ENCODE measurements around the gene THBD.

THBD gene

GRCh38 chr20:23074052-23074451 is 24.6 kb upstream of the THBD start:
- Histone ChIP-seq H2AK5ac (ENCODE audit: low read length) (no peak overlapping the region), H3K4ac (ENCODE audit: low read depth, low read length) (no peak overlapping the region), H3K9ac (ENCODE audit: low read length) (no peak overlapping the region), H4K91ac (ENCODE audit: low read depth, low read length) (no peak overlapping the region), H3K79me2 (ENCODE audit: control insufficient read depth, insufficient read depth, low read length, poor library complexity) (no peaks in the 10 kb centered on the region), H4K12ac (ENCODE audit: low read depth, low read length) (no peak overlapping the region), H3K36me3 (ENCODE audit: control insufficient read depth in 1 of 2, insufficient read depth in 2 of 2, low read length in 2 of 2) (no peaks in the 10 kb centered on the region), H2AFZ (ENCODE audit: insufficient read depth, low read length, poor library complexity) (no peak overlapping the region), H3K23ac (ENCODE audit: low read length) (no peak overlapping the region), H2BK5ac (ENCODE audit: low read depth, low read length, poor library complexity) (no peak overlapping the region), H3K4me2 (ENCODE audit: low read length) (no peak overlapping the region), H3K4me3 (ENCODE audit: low read depth, low read length) (no peak overlapping the region), H3K18ac (ENCODE audit: low read length) (no peak overlapping the region), H3K9me3 (ENCODE audit: insufficient read depth, low read depth, low read length) (no peaks in the 10 kb centered on the region), H3K27ac (ENCODE audit: low read depth, low read length) (no peak overlapping the region), H4K8ac (ENCODE audit: low read depth, low read length) (no peak overlapping the region), H3K4me1 (ENCODE audit: control insufficient read depth in 1 of 2, insufficient read depth in 2 of 2, low read length in 2 of 2) (no peaks in the 10 kb centered on the region), H3K27me3 (ENCODE audit: insufficient read depth, low read length) (no peaks in the 10 kb centered on the region), H3K14ac (ENCODE audit: low read length) (no peak overlapping the region), H2BK120ac (ENCODE audit: insufficient read depth, low read length, poor library complexity) (no peak overlapping the region), H3K79me1 (ENCODE audit: low read length) (no peaks in the 10 kb centered on the region), H2BK12ac (ENCODE audit: low read length) (no peak overlapping the region)
- DNase-seq, result no peak
- WGBS (ENCODE audit: extremely low coverage, insufficient coverage, insufficient read length), result no CpG with 5 or more reads among the region's 3 CpGs

- H3K79me2 ChIP-seq (ENCODE audit: control insufficient read depth, insufficient read depth, low read length, poor library complexity), result no peaks in the 10 kb centered on the region
- H3K18ac ChIP-seq (ENCODE audit: low read length), result no peak overlapping the region
- no peak overlapping the region for H3K4ac ChIP-seq (ENCODE audit: low read depth, low read length)
- no peak overlapping the region for H4K12ac ChIP-seq (ENCODE audit: low read depth, low read length)
- H3K9me3 ChIP-seq (ENCODE audit: insufficient read depth, low read depth, low read length), result no peaks in the 10 kb centered on the region
- no peaks in the 10 kb centered on the region for H3K27me3 ChIP-seq (ENCODE audit: insufficient read depth, low read length)
- no peak overlapping the region for H3K4me2 ChIP-seq (ENCODE audit: low read length)
- H3K27ac ChIP-seq (ENCODE audit: low read depth, low read length), result no peak overlapping the region
- no peak overlapping the region for H3K14ac ChIP-seq (ENCODE audit: low read length)
- H2AFZ ChIP-seq (ENCODE audit: insufficient read depth, low read length, poor library complexity), result no peak overlapping the region
- H3K4me3 ChIP-seq (ENCODE audit: low read depth, low read length), result peak overlapping the region; percentile 31
- no peak for DNase-seq
- no peak overlapping the region for H3K9ac ChIP-seq (ENCODE audit: low read length)
- no peak overlapping the region for H3K23ac ChIP-seq (ENCODE audit: low read length)
- H3K79me1 ChIP-seq (ENCODE audit: low read length), result no peaks in the 10 kb centered on the region
- no peaks in the 10 kb centered on the region for H3K4me1 ChIP-seq (ENCODE audit: control insufficient read depth in 1 of 2, insufficient read depth in 2 of 2, low read length in 2 of 2)
- no peak overlapping the region for H4K8ac ChIP-seq (ENCODE audit: low read depth, low read length)
- H3K36me3 ChIP-seq (ENCODE audit: control insufficient read depth in 1 of 2, insufficient read depth in 2 of 2, low read length in 2 of 2), result no peaks in the 10 kb centered on the region
- no peak overlapping the region for H2BK120ac ChIP-seq (ENCODE audit: insufficient read depth, low read length, poor library complexity)
- no CpG with 5 or more reads among the region's 11 CpGs for WGBS (ENCODE audit: extremely low coverage, insufficient coverage, insufficient read length)
- H4K91ac ChIP-seq (ENCODE audit: low read depth, low read length), result no peak overlapping the region
- no peak overlapping the region for H2BK12ac ChIP-seq (ENCODE audit: low read length)
- H2BK5ac ChIP-seq (ENCODE audit: low read depth, low read length, poor library complexity), result no peak overlapping the region
- H2AK5ac ChIP-seq (ENCODE audit: low read length), result no peak overlapping the region
These were observed 23.6 kb upstream of the THBD start for GRCh38 chr20:23072892-23073586.

GRCh38 chr20:23071996-23072395 is 22.5 kb upstream of the THBD start:
- Histone ChIP-seq H4K12ac (ENCODE audit: low read depth, low read length) (no peak overlapping the region), H2BK120ac (ENCODE audit: insufficient read depth, low read length, poor library complexity) (no peak overlapping the region), H3K9me3 (ENCODE audit: insufficient read depth, low read depth, low read length) (no peaks in the 10 kb centered on the region), H3K4me2 (ENCODE audit: low read length) (no peak overlapping the region), H2AK5ac (ENCODE audit: low read length) (no peak overlapping the region), H3K23ac (ENCODE audit: low read length) (no peak overlapping the region), H2BK5ac (ENCODE audit: low read depth, low read length, poor library complexity) (no peak overlapping the region), H3K27ac (ENCODE audit: low read depth, low read length) (no peak overlapping the region), H4K91ac (ENCODE audit: low read depth, low read length) (no peak overlapping the region), H3K9ac (ENCODE audit: low read length) (no peak overlapping the region), H3K18ac (ENCODE audit: low read length) (no peak overlapping the region), H3K79me1 (ENCODE audit: low read length) (no peaks in the 10 kb centered on the region), H2AFZ (ENCODE audit: insufficient read depth, low read length, poor library complexity) (no peak overlapping the region), H4K8ac (ENCODE audit: low read depth, low read length) (no peak overlapping the region), H3K36me3 (ENCODE audit: control insufficient read depth in 1 of 2, insufficient read depth in 2 of 2, low read length in 2 of 2) (no peaks in the 10 kb centered on the region), H3K27me3 (ENCODE audit: insufficient read depth, low read length) (no peaks in the 10 kb centered on the region), H3K79me2 (ENCODE audit: control insufficient read depth, insufficient read depth, low read length, poor library complexity) (no peaks in the 10 kb centered on the region), H3K14ac (ENCODE audit: low read length) (no peak overlapping the region), H2BK12ac (ENCODE audit: low read length) (no peak overlapping the region), H3K4ac (ENCODE audit: low read depth, low read length) (no peak overlapping the region), H3K4me3 (ENCODE audit: low read depth, low read length) (no peak overlapping the region), H3K4me1 (ENCODE audit: control insufficient read depth in 1 of 2, insufficient read depth in 2 of 2, low read length in 2 of 2) (no peaks in the 10 kb centered on the region)
- WGBS (ENCODE audit: extremely low coverage, insufficient coverage, insufficient read length), result no CpG with 5 or more reads among the region's 4 CpGs
- no peak for DNase-seq

GRCh38 chr20:23071398-23071797 is 21.9 kb upstream of the THBD start:
- no peak for DNase-seq
- Histone ChIP-seq H3K79me1 (ENCODE audit: low read length) (no peaks in the 10 kb centered on the region), H3K27ac (ENCODE audit: low read depth, low read length) (no peak overlapping the region), H2AFZ (ENCODE audit: insufficient read depth, low read length, poor library complexity) (no peak overlapping the region), H2BK120ac (ENCODE audit: insufficient read depth, low read length, poor library complexity) (no peak overlapping the region), H3K9ac (ENCODE audit: low read length) (no peak overlapping the region), H3K4me3 (ENCODE audit: low read depth, low read length) (no peak overlapping the region), H2AK5ac (ENCODE audit: low read length) (no peak overlapping the region), H3K4ac (ENCODE audit: low read depth, low read length) (no peak overlapping the region), H4K8ac (ENCODE audit: low read depth, low read length) (no peak overlapping the region), H3K27me3 (ENCODE audit: insufficient read depth, low read length) (no peaks in the 10 kb centered on the region), H3K79me2 (ENCODE audit: control insufficient read depth, insufficient read depth, low read length, poor library complexity) (no peaks in the 10 kb centered on the region), H3K4me1 (ENCODE audit: control insufficient read depth in 1 of 2, insufficient read depth in 2 of 2, low read length in 2 of 2) (no peaks in the 10 kb centered on the region), H4K91ac (ENCODE audit: low read depth, low read length) (no peak overlapping the region), H3K18ac (ENCODE audit: low read length) (no peak overlapping the region), H3K36me3 (ENCODE audit: control insufficient read depth in 1 of 2, insufficient read depth in 2 of 2, low read length in 2 of 2) (no peaks in the 10 kb centered on the region), H3K14ac (ENCODE audit: low read length) (no peak overlapping the region), H3K4me2 (ENCODE audit: low read length) (no peak overlapping the region), H2BK12ac (ENCODE audit: low read length) (no peak overlapping the region), H3K9me3 (ENCODE audit: insufficient read depth, low read depth, low read length) (no peaks in the 10 kb centered on the region), H2BK5ac (ENCODE audit: low read depth, low read length, poor library complexity) (no peak overlapping the region), H4K12ac (ENCODE audit: low read depth, low read length) (no peak overlapping the region), H3K23ac (ENCODE audit: low read length) (no peak overlapping the region)
- no CpG with 5 or more reads among the region's 3 CpGs for WGBS (ENCODE audit: extremely low coverage, insufficient coverage, insufficient read length)
